CD4-positive, alpha-beta T cell treated with Interleukin-10 for 1 hour (primary cell): ENCODE measurements around the gene PRR5.

Experiments
- DNase-seq: peaks from one replicate; pipeline ENCODE4 v3.0.0-alpha.2; 2020

PRR5 gene, protein sequence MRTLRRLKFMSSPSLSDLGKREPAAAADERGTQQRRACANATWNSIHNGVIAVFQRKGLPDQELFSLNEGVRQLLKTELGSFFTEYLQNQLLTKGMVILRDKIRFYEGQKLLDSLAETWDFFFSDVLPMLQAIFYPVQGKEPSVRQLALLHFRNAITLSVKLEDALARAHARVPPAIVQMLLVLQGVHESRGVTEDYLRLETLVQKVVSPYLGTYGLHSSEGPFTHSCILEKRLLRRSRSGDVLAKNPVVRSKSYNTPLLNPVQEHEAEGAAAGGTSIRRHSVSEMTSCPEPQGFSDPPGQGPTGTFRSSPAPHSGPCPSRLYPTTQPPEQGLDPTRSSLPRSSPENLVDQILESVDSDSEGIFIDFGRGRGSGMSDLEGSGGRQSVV

DNA sequence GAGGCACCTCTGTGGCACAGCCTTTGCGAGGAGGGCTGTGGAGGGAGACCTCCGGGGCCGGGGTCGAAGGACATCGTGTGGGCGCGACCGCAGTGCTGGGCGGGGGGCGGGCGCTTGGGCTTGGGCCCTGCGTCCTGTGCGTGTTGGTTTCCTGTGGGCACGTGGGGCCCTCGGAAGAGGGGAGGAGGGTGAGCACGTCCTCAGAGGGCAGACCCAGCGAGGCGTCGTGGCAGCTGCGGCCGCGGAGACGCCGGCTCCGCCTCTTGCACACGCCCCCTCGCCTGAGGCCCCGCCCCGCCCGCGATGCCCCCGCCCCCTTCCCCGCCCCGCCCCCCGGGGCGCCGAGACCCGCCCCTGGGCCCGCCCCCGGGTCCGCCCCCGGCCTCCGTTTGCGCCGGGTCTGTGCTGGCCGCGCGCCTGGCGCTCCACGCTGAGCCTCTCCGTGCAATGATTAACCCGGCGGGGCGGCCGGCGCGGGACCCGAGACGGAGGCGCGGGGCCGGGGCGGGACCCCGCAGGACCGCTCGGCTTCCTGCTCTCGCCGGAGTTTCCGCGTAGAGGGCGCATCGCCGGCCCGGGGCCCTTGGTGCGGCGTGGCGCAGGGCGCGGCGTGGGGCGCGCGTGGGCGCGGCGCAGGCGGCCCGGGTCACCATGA lies at the start of gene PRR5:
PRR5 (plus strand) TSS at position 381 of the 655 bp plus-strand sequence; CDS start at position 652, 271 bp downstream.
- peak; percentile 89 for DNase-seq

DNA sequence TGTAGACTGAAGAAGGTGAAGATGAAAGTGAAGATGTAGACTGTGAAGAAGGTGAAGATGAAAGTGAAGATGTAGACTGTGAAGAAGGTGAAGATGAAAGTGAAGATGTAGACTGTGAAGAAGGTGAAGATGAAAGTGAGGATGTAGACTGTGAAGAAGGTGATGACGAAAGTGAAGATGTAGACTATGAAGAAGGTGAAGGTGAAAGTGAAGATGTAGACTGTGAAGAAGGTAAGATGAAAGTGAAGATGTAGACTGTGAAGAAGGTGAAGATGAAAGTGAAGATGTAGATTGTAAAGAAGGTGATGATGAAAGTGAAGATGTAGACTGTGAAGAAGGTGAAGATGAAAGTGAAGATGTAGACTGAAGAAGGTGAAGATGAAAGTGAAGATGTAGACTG lies 49.1 kb upstream of the PRR5 start:
- peak; percentile 29 for DNase-seq

DNA sequence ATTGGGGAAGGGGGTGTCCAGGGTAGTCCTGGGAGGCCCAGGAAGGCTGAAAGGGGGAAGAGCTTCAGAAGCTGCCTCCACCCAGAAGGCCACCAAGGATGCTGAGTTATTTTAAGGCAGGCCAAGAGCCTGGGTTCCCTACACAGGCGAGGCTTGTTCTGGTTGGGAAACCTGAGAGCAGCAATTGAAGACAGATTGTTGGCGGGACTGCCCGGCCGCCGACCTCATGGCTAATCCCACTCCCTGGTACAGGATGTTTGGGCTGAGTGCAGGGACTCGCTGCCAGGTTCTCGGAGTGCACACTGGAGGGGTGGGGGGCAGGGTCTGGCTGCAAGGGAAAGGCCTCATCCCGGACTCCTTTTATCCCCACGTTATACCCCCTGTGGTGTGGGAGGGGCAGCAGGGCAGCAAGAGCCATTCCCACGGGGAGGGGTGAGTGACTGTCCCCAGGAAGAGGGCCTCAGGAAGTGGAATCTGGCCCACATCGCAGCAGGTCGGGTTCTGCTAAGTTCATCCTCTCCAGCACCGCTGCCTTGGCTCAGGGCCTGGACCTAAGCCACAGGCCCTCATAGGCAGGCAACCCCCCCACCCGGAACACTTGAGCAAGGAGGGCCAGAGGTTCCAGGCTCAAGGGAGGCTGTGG lies 43.6 kb upstream of the PRR5 start:
- DNase-seq = no peak

DNA sequence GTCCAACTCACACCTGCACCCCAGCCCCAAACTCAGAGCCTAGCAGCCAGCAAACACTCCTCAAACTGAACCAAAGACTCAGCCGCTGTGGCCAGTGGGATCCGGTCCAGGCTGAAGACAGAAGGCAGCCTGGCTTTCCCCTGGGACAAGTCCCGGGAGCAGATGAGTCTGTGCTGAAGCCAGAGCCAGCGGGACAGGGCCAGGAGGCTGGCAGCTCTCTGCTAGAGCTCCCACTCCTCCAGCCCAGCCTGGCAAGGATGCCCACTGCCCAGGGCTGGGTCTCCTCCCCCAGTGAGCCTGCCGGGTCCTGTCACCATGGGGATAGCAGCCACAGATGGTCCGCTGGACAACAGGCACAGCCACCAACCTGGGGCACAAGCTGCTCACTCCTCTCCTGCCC lies 42.9 kb upstream of the PRR5 start:
- no peak for DNase-seq

DNA sequence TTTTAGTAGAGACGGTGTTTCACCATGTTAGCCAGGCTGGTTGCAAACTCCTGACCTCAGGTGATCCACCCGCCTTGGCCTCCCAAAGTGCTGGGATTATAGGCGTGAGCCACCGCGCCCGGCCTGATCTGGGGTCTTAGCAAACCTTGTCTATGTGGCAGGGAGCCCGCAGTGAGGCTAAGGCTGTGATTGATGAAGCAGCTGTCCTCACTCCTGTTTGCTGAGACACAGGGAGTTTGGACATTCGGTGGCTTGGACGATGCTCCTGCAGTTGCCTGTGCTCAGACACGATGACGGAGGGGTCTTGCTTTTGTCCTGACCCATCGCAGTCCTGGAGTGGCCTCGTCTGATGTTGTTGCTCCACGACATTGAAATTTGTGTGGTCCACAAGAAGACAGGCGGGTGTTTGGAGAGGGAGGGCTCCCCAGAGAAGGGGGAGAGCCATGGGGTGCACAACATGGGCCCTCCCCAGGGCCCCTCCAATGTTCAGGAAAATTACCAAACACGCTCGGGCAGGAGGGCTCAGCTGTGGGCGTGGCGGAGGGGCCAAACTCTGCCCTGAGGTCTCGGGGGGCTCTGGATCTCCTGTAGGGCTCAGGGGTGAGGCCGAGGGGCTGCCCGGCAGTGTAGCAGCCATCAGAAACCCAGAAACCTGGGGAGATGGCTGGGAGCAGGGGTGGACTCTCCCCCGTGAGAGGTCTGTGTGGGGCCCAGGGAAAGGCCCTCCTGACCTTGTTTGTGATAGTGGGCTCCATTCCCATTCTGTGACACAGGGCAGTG lies 41.8 kb upstream of the PRR5 start:
- DNase-seq = no peak

DNA sequence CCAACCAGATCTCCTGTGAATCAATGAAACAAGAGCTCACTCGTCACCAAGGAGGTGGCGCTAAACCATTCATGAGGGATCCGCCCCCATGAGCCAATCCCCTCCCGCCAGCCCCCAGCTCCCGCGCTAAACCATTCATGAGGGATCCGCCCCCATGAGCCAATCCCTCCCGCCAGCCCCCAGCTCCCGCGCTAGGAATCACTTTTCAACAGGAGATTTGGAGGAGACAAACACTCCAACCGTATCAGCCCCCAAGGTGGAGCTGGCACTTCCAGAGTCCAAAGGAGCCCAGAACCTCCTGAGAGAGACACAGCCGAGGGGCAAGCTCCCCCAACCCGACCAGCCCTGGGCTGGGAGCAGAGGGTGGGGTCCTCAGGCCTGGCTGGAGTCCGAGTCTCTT lies 40.9 kb upstream of the PRR5 start:
- DNase-seq = no peak

DNA sequence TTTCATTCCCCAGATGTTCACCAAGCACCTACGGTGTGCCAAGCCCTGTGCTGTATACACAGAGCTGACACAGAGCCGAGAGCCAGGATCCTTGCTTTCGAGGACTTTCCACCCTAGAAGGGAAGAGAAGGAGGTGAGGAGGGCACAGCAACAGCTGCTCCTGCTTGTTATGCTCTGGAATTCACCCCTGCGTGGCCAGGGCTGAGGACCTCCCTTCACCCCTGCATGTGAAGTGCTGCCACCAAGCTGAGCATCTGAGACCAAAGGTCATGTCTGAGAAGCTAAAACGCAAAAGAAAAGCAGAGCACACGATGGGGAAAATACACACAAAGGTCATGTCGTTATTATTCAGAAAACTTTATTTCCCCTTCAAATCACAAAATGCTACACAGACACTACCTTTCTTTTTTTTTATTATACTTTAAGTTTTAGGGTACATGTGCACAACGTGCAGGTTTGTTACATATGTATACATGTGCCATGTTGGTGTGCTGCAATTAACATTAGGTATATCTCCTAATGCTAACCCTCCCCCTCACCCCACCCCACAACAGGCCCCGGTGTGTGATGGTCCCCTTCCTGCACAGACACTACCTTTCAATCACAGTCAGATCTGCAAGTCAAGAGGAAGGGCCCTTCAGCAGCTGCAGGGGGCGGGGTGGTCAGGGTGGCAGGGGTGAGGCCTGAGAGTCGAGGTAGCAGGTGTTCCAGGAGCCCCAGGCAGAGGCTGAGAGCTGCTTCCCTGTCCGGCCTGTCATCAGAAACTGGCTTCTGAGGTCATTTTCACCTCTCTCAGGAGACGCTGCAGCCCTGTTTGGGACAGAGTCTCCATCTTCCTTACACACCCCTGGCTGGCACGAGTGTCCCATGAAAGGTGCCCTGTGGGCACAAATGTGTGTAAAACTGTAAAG lies 40.1 kb upstream of the PRR5 start:
- DNase-seq = no peak

DNA sequence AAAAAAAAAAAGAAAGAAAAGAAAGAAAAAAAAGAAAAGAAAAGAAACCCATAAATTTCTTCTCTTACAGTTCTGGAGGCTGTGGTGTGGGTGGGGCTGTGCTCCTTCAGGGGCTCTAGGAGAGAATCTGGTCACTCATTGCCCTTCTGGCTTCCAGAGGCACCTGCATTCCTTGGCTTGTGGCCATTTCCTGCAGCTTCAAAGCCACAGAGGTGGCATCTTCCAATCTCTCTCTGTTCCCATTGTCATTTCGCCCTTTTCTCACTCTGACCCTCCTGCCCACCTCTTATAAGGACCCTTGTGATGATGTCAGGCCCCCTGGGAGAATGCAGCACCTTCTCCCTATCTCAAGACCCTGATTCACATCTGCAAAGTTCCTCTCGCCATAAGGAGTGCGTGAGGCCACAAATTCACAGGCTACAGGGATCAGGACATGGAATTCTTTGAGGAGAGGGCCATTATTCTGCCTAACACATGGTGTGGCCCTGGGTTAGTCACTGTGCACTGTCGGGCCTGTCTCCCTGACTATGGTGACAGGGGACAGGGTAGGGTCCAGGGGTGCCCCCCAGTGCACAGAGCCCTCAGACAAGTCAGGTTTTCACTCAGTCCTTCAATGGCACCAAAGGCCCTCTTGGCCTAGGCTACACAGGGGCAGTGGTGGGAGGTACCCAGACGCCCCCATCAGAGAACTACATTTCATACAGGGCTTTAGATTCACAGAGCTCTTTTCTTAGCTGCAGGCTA lies 38.6 kb upstream of the PRR5 start:
- no peak for DNase-seq

DNA sequence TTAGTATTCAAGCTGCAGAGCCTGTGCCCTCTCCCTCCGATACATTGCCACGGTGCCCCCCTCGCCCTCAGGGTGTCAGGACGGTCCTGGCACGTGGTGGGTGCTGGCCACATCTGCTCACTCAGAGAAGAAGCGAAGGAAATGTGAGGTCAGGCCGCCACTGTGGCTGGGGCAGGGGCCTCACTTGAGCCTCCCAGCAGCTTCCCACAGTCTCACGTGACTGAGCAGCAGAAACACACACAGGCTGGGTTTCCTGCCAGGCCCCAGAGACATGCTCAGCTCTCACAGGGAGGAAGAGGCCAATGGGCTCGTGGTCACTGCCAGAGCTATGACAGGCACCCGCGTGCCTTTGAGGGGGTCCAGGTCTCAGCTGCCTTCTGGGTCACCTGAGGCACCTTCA lies 37.9 kb upstream of the PRR5 start:
- DNase-seq = peak; percentile 67

DNA sequence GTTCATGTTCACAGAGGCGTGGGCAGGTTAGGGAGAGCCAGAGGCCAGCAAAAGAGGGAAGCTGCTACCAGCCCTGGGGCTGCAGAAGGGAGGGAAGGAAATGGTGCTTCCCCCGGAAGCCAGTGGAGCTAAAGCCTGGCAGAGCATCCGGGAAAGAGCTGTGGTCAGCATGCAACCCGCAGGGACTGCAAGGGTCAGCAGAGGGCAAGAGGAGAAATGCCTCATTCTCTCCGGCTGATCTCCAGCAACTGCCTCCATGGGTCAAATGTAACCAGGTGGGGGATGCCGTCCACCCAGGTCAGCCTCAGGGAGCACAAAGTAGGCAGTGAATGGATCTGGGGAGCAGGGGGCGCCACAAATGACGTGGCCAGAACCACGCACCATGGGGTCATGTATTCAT lies 36.9 kb upstream of the PRR5 start:
- DNase-seq = no peak

DNA sequence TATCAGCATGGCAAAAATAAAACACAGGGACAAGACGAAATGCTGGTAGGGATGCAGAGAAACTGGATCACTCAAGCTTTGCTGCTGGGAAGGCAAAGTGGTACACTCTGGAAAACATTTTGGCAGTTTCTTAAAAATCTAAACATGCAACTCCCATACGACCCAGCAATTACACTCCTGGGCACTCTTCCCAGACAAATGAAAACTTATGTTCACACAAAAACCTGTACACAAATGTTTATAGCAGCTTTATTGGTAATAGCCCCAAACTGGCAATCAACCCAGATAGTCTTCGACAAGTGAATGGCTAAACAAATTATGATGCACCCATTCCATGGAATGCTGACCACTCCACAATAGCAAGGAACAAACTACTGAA lies 35.8 kb upstream of the PRR5 start:
- no peak for DNase-seq

DNA sequence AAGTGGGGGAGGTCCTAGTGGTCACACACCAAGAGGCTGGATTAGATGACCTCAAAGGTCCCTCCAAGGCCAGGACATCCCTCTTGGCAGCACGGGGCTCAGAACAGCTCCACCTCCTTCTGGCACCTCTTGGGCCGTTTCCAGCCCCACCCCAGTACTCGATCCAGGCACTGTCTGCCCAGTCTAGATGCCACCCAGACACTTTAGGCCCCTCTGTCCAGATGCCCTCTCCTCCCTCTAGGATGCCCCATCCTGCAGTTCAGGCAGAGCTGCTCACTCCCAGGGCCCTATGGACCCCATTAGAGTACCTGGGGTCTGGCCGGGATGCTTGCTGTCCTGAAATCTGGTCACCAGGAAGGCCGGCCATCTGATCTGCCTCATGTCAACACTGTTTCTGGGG lies 34.7 kb upstream of the PRR5 start:
- DNase-seq = no peak

DNA sequence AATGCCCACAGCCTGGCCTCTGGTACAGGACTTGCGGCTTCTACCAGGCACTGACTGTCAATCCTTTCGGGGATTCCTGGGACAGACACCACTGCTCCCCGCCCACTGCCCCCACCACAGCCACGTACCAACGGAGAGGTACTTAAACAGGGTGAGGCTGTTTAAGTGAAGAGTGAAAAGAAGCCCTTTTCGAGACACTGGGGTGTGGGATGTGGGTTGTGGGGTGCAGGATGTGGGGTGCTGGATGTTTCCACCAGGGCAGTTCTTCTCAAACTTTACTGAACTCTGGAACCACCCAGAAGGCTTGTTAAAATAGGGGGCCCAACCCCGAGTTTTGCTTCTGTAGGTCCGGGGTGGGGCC lies 34.2 kb upstream of the PRR5 start:
- DNase-seq = peak; percentile 81

DNA sequence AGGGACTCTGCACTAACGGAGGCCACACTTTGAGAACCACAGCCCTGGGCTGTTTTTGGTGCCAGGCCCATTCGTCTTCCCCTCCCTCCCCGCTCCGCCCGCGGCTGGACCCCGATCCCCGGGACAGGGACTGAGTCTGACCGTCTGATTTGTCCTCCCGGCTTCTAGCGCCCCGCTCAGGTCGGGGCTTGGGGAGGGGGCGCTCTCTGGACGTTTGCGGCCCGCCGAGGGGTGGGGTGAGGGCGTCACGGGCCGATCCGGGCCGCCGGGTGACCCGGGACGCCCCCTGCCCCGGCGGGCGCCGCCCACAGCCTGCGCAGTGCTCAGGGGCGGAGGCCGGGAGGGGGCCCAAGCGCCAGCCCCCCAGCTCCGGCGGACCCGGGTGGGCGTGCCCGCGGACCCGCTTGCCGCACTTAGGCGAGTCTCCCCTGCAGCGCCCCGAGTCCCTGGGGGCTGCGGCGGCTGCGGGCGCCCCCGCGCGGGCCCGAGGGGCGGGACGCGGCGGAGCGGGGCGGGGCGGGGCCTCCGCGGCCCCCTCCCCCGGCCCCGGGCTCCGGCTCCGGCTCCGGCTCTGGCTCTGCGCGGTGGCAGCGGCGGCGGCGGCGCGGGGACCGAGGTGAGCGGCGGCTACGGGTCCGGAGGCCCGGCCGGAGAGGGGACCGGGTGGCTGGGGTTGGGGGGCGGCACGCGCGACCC lies 33.7 kb upstream of the PRR5 start:
- peak; percentile 61 for DNase-seq

DNA sequence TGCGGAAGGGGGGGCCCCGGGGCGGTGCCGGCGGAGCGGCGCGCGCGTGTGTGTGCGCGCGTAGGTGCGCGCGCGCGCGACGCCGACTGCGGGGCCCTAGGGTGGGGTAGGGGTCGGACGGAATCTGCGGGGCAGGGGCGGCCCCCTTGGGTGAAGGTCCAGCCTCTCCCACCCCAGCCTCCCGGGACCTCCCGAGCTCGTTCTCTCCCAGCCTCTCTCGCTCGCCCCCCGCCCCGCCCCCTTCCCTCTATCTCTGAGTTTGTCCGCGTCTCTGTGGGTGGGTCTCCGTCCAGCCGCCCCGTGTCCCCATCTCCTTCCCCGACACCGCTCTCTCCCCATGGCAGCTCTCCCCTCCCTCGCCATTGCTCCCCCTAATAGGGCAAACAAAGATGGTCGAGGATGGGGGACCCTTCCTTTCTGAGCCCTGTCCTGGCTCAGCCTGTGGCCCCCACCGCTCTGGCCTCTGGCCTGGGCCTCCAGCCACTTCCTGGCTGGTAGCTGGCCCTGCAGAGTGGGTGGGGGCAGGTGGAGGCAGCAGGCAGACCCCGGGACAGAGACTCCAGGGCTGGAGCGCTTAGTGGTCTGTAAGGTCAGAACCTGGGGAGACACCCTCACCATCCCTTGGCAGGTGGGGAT lies 33.0 kb upstream of the PRR5 start:
- DNase-seq = no peak

DNA sequence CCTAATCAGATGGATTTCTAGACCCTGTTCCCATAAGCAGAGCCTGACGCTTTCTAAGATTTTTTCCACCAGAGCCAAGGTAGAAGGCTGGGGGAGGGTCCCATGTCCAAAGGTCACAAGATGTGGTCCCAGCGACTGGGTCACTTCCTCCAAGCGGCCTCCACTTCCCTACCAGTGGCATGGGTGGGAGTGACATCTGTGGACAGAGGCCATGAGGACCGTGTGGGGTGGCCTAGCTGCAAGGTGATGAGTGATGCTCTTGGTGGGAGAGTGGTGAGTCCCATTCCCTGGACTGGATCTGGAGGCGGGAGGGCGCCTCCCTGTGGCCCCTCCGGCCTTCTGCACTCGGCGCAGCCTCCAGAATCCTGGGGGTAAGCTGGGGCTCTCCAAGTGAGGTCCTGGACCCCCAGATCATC lies 32.4 kb upstream of the PRR5 start:
- no peak for DNase-seq

DNA sequence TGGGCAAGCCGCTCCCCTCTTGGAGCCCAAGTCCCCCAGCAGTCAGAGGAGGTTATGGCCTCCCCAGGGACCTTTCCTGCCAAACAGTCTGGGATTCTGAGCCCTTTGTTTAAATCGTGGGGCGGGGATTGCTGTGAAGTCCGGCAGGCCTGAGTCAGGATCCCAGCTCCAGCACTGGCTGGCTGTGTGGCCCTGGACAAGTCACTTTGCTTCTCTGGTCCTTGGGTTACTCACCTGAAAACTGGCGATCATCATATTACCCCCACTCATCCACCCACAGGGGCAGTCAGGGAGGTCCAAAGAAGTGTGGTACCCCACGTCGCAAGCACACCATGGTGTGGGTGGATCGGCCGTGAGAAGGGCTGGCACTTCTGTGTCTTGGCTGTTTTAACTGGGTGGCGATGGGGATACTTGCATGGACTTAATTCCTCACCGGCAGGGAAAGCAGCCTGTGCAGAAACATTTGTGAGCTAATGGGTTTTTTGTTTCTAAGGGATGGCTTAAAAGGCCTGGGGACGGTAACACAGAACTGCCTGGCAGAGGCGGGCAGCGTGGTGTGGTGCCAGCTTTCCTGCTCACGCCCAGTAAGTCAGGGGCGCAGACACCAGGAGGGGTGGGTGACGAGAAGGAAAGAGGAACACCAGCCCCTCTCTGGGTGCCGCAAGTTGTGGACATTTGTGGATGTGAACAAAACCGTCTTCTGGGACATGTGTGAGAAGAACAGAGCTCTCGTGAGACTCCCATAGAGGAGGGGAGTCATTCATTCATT lies 31.6 kb upstream of the PRR5 start:
- DNase-seq = no peak

DNA sequence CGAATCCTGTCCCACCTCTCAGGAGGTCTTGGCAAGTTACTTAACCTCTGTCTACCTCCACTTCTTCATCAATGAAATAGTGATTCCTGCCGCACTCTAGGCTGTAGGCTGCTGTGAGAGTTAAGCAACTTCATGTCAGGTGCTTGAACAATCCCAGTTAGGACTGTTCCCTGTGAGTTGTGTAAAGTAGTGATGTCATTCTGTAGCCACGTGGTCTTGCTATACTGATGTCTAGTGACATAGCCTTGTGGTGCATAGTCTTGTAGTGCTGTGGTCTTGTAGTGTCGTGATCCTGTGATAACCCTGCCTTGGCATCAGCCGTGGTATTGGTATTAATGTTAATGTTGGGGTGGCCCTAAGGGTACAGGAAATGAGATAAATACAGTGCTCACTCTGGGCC lies 30.3 kb upstream of the PRR5 start:
- DNase-seq = peak; percentile 45

DNA sequence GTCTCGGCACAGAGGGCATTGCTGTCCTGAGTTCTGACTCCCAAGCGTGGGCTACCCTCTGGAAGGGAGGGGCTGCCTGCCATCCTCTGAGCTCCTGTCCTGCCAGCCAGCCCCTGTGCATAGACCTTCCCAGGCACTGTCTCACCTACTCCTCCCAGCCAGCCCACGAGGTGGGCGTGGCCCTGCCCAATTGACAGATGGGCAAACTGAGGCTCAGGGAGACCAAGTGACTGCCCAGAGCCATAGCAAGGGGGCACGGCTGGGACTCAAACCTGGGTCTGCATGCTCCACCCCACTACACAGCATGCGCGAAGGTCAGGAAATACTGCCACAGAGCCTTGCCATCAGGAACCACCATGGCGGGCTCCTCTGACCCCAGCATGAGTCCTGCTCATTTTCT lies 29.4 kb upstream of the PRR5 start:
- DNase-seq = no peak

DNA sequence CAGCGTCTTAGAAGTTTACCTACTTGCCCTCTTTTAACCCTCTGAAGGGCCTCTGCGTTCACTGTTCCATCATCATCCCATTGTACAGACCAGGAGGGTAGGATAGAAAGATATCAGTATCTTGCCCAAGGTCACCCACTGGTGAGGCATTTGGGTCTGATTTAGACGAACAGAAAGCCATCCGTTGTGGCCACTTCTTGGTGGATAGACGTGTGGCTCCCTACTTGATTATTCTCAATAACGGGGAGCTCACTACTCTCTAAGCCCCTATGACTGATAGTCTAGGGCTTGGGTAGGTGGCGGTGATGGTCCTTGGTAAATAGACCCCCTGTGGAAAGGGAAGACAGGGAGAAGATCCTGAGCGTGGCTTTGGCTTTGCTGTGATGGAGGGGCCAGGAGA lies 28.6 kb upstream of the PRR5 start:
- no peak for DNase-seq
